Esophagus squamous epithelium (tissue), 4 donors: ENCODE measurements around the gene EIF4E.
A peak's percentile ranks its signal among the peaks of the same experiment; 100 is the strongest.

ENCODE experiments used
- POLR2A ChIP-seq, 4 donors: fragments of 450-650 bp; IDR thresholded peaks; one replicate each; pipeline ENCODE4 v1.6.1; 2017; ENCODE audit warnings: antibody characterized with exemption in 4 of 4, mild to moderate bottlenecking in 4 of 4, moderate library complexity in 3 of 4
- TF ChIP-seq, protein P1 (sequence below), 6 experiments: fragments of 450-650 bp in 4 of 6; fragments of 200-600 bp in 2 of 6; sonication (generic) in 2 of 6; IDR thresholded peaks; one replicate each; pipeline ENCODE4 v1.5.1; 2016 to 2019; ENCODE audit warnings: antibody characterized with exemption in 6 of 6, mild to moderate bottlenecking in 4 of 6, moderate library complexity in 4 of 6

GRCh38 chr4:98939892-98940298 is 11.0 kb upstream of the EIF4E start:
- no peak for TF ChIP-seq POLR2A (IDR thresholded peaks at IDR 0.05)
- TF ChIP-seq, protein P1, sequence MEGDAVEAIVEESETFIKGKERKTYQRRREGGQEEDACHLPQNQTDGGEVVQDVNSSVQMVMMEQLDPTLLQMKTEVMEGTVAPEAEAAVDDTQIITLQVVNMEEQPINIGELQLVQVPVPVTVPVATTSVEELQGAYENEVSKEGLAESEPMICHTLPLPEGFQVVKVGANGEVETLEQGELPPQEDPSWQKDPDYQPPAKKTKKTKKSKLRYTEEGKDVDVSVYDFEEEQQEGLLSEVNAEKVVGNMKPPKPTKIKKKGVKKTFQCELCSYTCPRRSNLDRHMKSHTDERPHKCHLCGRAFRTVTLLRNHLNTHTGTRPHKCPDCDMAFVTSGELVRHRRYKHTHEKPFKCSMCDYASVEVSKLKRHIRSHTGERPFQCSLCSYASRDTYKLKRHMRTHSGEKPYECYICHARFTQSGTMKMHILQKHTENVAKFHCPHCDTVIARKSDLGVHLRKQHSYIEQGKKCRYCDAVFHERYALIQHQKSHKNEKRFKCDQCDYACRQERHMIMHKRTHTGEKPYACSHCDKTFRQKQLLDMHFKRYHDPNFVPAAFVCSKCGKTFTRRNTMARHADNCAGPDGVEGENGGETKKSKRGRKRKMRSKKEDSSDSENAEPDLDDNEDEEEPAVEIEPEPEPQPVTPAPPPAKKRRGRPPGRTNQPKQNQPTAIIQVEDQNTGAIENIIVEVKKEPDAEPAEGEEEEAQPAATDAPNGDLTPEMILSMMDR (IDR thresholded peaks at IDR 0.05): peak; percentile 37 to 74 (median 64)
